GM23338 (cell line): Measurements from ENCODE around the gene ANKRD18B. TPM values are rescaled to one million over a fixed set of nuclear protein-coding genes. Genes with fewer than 3 reads are reported as not detected.

Source experiments
- ATAC-seq: fragments of 200-7000 bp; cut with Tn5 transposase; 3 replicates; pipeline ENCODE4 v1.9.1; 2020
- DNase-seq: peaks from one replicate; pipeline ENCODE4 v3.0.0-alpha.2; 2015; ENCODE audit warnings: low spot score
- H2AFZ ChIP-seq: fragments of 200-600 bp; sonication (generic); 2 replicates; pipeline ENCODE4 v1.8.0; 2016; ENCODE audit warnings: antibody characterized with exemption, mild to moderate bottlenecking, moderate library complexity
- H3F3A ChIP-seq: fragments of 200-600 bp; sonication (generic); replicated peaks from 2 replicates; pipeline ENCODE4 v1.8.0; 2017; ENCODE audit warnings: antibody characterized with exemption, mixed run types, low read depth
- H3K27ac ChIP-seq: fragments of 200-600 bp; sonication (generic); 2 replicates; pipeline ENCODE4 v1.6.1; 2016; ENCODE audit warnings: low read depth
- H3K27me3 ChIP-seq: fragments of 200-600 bp; sonication (generic); 2 replicates; pipeline ENCODE4 v1.8.0; 2016; ENCODE audit warnings: mild to moderate bottlenecking, mixed run types, moderate library complexity; ENCODE audit not compliant: insufficient read depth
- H3K36me3 ChIP-seq: fragments of 200-600 bp; sonication (generic); 2 replicates; pipeline ENCODE4 v1.8.0; 2016; ENCODE audit warnings: mild to moderate bottlenecking; ENCODE audit not compliant: insufficient read depth
- H3K4me1 ChIP-seq: fragments of 200-600 bp; sonication (generic); 2 replicates; pipeline ENCODE4 v1.8.0; 2016; ENCODE audit warnings: mild to moderate bottlenecking, moderate library complexity; ENCODE audit not compliant: insufficient read depth
- H3K4me2 ChIP-seq: fragments of 200-600 bp; sonication (generic); 2 replicates; pipeline ENCODE4 v1.7.1; 2017; ENCODE audit warnings: mixed run types
- H3K4me3 ChIP-seq: fragments of 200-600 bp; sonication (generic); 2 replicates; pipeline ENCODE4 v1.6.1; 2016; ENCODE audit warnings: mixed run types
- H3K79me2 ChIP-seq: fragments of 200-600 bp; sonication (generic); replicated peaks from 2 replicates; pipeline ENCODE4 v1.8.0; 2017; ENCODE audit warnings: mild to moderate bottlenecking; ENCODE audit not compliant: insufficient read depth
- H3K9me2 ChIP-seq: fragments of 200-600 bp; sonication (generic); 2 replicates; pipeline ENCODE4 v1.8.0; 2017; ENCODE audit not compliant: insufficient read depth
- H4K20me1 ChIP-seq: fragments of 200-600 bp; sonication (generic); replicated peaks from 2 replicates; pipeline ENCODE4 v1.8.0; 2017; ENCODE audit warnings: mild to moderate bottlenecking; ENCODE audit not compliant: insufficient read depth
- H3K27ac Mint-ChIP-seq: 2 replicates; pipeline ENCODE4 v1.8.0; 2020; ENCODE audit warnings: inconsistent platforms, mild to moderate bottlenecking, moderate library complexity, mixed read lengths
- H3K27me3 Mint-ChIP-seq: 3 replicates; pipeline ENCODE4 v1.8.0; 2022; ENCODE audit warnings: low read depth, mild to moderate bottlenecking, moderate library complexity, mixed read lengths, inconsistent platforms; ENCODE audit not compliant: insufficient read depth, poor library complexity
- H3K36me3 Mint-ChIP-seq: 3 replicates; pipeline ENCODE4 v1.8.0; 2021; ENCODE audit warnings: low read depth, mild to moderate bottlenecking, inconsistent platforms, moderate library complexity, mixed read lengths
- H3K4me1 Mint-ChIP-seq: 3 replicates; pipeline ENCODE4 v1.8.0; 2020; ENCODE audit warnings: mild to moderate bottlenecking, inconsistent platforms, mixed read lengths
- H3K4me3 Mint-ChIP-seq: 3 replicates; pipeline ENCODE4 v1.8.0; 2021; ENCODE audit warnings: moderate library complexity, mild to moderate bottlenecking, inconsistent platforms, mixed read lengths
- H3K9me3 Mint-ChIP-seq: 3 replicates; pipeline ENCODE4 v1.8.0; 2020; ENCODE audit warnings: moderate library complexity, mild to moderate bottlenecking, inconsistent platforms, mixed read lengths
- CREB1 ChIP-seq: fragments of 250-450 bp; sonication (Bioruptor Pico); IDR thresholded peaks from 2 replicates; pipeline ENCODE4 v1.5.0; 2020; ENCODE audit warnings: low read depth, mild to moderate bottlenecking, moderate library complexity
- CTCF ChIP-seq, 2 experiments: fragments of 200-600 bp in 1 of 2; sonication (generic) in 1 of 2; conservative IDR thresholded peaks; 2 replicates each; pipeline versions ENCODE4 v1.5.1 to v1.6.1; 2016 to 2017; ENCODE audit warnings: antibody characterized with exemption in 2 of 2, low read depth in 2 of 2, mild to moderate bottlenecking in 2 of 2, moderate library complexity in 1 of 2
- ETS1 ChIP-seq: IDR thresholded peaks from 2 replicates; pipeline ENCODE4 v1.6.1; 2016; ENCODE audit warnings: antibody characterized with exemption
- EZH2 ChIP-seq: fragments of 200-600 bp; sonication (generic); IDR thresholded peaks from one replicate; pipeline ENCODE4 v1.8.0; 2017; ENCODE audit warnings: antibody characterized with exemption, mild to moderate bottlenecking, low read depth; ENCODE audit not compliant: unreplicated experiment
- EZH2phosphoT487 ChIP-seq: fragments of 200-600 bp; sonication (generic); IDR thresholded peaks from one replicate; pipeline ENCODE4 v1.8.1; 2018; ENCODE audit warnings: antibody characterized with exemption; ENCODE audit not compliant: unreplicated experiment
- JUNB ChIP-seq: IDR thresholded peaks from one replicate; pipeline ENCODE4 v1.6.1; 2016; ENCODE audit warnings: antibody characterized with exemption; ENCODE audit not compliant: unreplicated experiment
- NANOG ChIP-seq: IDR thresholded peaks from 2 replicates; pipeline ENCODE4 v1.6.1; 2016; ENCODE audit warnings: antibody characterized with exemption, borderline replicate concordance
- POLR2AphosphoS5 ChIP-seq: IDR thresholded peaks from 2 replicates; pipeline ENCODE4 v1.6.1; 2016; ENCODE audit warnings: antibody characterized with exemption, low read depth
- STAT1 ChIP-seq: IDR thresholded peaks from one replicate; pipeline ENCODE4 v1.6.1; 2016; ENCODE audit warnings: antibody characterized with exemption; ENCODE audit not compliant: unreplicated experiment
- ZNF114 ChIP-seq: fragments of 250-450 bp; sonication (Bioruptor Pico); IDR thresholded peaks from 2 replicates; pipeline ENCODE4 v1.5.0; 2020; ENCODE audit warnings: mild to moderate bottlenecking, moderate library complexity
- ZNF331 ChIP-seq: fragments of 250-450 bp; sonication (Bioruptor Pico); IDR thresholded peaks from 2 replicates; pipeline ENCODE4 v1.5.0; 2020; ENCODE audit warnings: low read depth, mild to moderate bottlenecking, moderate library complexity
- ZNF462 ChIP-seq: fragments of 250-450 bp; sonication (Bioruptor Pico); IDR thresholded peaks from 2 replicates; pipeline ENCODE4 v1.5.0; 2020; ENCODE audit warnings: mild to moderate bottlenecking, moderate library complexity
- polyA plus RNA-seq: library from polyadenylated mRNA; unstranded; fragments of >200 nt; fragmentation: Nextera tagmentation; extraction: Ambion mirVana; gene quantifications from 2 replicates; pipeline ENCODE4 v1.2.1, GENCODE V29; 2016
- total RNA-seq: library from RNA; depleted of rRNA; stranded (reverse); fragments of >200 nt; shearing (Covaris generic); gene quantifications from 2 replicates; pipeline ENCODE4 v1.2.3, GENCODE V29; 2014
- TF ChIP-seq, protein P1 (sequence below): IDR thresholded peaks from one replicate; pipeline ENCODE4 v1.6.1; 2018; ENCODE audit warnings: antibody characterized with exemption; ENCODE audit not compliant: unreplicated experiment

ANKRD18B gene
- total and polyA plus RNA-seq, 2 experiments from 2014 or later = 4.1 to 9.2 TPM

- peaks cover 4% of the 10 kb centered on the region; the same call in 1 of the 2 replicates for H3K4me1 ChIP-seq
- Mint-ChIP-seq H3K27ac (no peak overlapping the region; the same call in 1 of the 2 replicates), H3K27me3 (peaks cover 5% of the 10 kb centered on the region), H3K4me1 (peaks cover 4% of the 10 kb centered on the region; the same call in 1 of the 3 replicates), H3K9me3 (no peaks in the 10 kb centered on the region), H3K36me3 (peaks cover 14% of the 10 kb centered on the region), H3K4me3 (no peak overlapping the region)
- H3K4me3 ChIP-seq = no peak overlapping the region
- 0 out of 2 replicates have a peak, but pooled peaks cover 3% of the 10 kb centered on the region for H3F3A ChIP-seq
- H4K20me1 ChIP-seq = no peaks in the 10 kb centered on the region
- H3K27me3 ChIP-seq = no peaks in the 10 kb centered on the region
- 0 out of 2 replicates have a peak, but pooled peaks cover 4% of the 10 kb centered on the region for H3K36me3 ChIP-seq
- no peak for ATAC-seq
- H3K9me2 ChIP-seq = no peaks in the 10 kb centered on the region
- H3K4me2 ChIP-seq = no peak overlapping the region
- no peak overlapping the region for H3K27ac ChIP-seq
- DNase-seq = no peak
- peaks cover 21% of the 10 kb centered on the region for H3K79me2 ChIP-seq
- no peak overlapping the region for H2AFZ ChIP-seq
- TF ChIP-seq CTCF (conservative IDR thresholded peaks at IDR 0.05; ENCODE audit: low read depth in 2 of 2) = no peak
- TF ChIP-seq, protein P1, sequence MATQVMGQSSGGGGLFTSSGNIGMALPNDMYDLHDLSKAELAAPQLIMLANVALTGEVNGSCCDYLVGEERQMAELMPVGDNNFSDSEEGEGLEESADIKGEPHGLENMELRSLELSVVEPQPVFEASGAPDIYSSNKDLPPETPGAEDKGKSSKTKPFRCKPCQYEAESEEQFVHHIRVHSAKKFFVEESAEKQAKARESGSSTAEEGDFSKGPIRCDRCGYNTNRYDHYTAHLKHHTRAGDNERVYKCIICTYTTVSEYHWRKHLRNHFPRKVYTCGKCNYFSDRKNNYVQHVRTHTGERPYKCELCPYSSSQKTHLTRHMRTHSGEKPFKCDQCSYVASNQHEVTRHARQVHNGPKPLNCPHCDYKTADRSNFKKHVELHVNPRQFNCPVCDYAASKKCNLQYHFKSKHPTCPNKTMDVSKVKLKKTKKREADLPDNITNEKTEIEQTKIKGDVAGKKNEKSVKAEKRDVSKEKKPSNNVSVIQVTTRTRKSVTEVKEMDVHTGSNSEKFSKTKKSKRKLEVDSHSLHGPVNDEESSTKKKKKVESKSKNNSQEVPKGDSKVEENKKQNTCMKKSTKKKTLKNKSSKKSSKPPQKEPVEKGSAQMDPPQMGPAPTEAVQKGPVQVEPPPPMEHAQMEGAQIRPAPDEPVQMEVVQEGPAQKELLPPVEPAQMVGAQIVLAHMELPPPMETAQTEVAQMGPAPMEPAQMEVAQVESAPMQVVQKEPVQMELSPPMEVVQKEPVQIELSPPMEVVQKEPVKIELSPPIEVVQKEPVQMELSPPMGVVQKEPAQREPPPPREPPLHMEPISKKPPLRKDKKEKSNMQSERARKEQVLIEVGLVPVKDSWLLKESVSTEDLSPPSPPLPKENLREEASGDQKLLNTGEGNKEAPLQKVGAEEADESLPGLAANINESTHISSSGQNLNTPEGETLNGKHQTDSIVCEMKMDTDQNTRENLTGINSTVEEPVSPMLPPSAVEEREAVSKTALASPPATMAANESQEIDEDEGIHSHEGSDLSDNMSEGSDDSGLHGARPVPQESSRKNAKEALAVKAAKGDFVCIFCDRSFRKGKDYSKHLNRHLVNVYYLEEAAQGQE = no peak
- no peak for TF ChIP-seq POLR2AphosphoS5
- no peak for TF ChIP-seq CREB1 (CRISPR knock-in tag)
- no peak for TF ChIP-seq ZNF114 (CRISPR knock-in tag)
- TF ChIP-seq ZNF331 (CRISPR knock-in tag) = no peak
- TF ChIP-seq NANOG = no peak
- no peak for TF ChIP-seq EZH2
- no peak for TF ChIP-seq JUNB
- no peak for TF ChIP-seq STAT1
- no peak for TF ChIP-seq EZH2phosphoT487
- no peak for TF ChIP-seq ETS1
- TF ChIP-seq ZNF462 (CRISPR knock-in tag) = no peak
Observed at GRCh38 chr9:33476503-33476902, 47.5 kb upstream of the ANKRD18B start.
